ENCODE data around the gene KLHL22. TPM values are rescaled to one million over a fixed set of nuclear protein-coding genes. Genes with fewer than 3 reads are reported as not detected.
A peak's percentile ranks its signal among the peaks of the same experiment; 100 is the strongest.
"Not testable (repeated sequence)": the region's sequence is repeated elsewhere in the genome, so short reads cannot be mapped to it uniquely, and the experiment has no call there.

KLHL22 gene
- total RNA-seq, 1 donor from 2014 or later, result 18.0 TPM

DNA sequence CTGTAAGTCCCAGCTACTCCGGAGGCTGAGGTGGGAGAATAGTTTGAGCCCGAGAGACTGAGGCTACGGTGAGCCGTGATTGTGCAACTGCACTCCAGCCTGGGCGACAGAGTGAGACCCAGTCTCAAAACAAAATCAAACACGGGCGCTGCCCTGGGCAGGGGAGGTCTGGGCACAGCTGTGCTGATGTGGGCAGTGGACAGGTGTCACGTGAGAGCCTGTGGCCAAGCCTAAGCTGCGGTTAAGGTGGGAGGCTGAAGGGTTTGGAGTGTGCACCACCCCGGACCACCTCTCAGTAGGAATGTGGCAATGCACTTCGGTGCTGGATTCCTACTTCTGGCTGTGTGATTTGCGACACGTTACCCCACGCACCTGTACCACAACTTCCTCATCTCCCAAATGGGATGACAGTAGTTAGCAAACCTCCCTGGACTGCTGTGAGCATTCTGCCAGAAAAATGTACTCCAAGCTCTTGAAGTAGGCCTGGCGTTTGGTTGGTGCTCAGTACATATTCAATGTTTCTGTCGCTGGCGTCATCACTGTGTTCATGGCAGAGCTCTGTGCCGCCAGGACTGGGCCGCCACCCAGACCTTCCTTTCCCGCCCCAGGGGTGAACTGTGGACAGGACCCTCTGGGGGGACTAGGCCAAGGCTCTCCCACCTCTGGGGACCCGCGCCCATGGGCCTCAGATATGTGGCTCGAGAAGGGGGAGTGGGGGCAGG lies 102.5 kb downstream of the KLHL22 start:
- no peak for DNase-seq (ENCODE audit: low read depth)
- TF ChIP-seq, protein P1, sequence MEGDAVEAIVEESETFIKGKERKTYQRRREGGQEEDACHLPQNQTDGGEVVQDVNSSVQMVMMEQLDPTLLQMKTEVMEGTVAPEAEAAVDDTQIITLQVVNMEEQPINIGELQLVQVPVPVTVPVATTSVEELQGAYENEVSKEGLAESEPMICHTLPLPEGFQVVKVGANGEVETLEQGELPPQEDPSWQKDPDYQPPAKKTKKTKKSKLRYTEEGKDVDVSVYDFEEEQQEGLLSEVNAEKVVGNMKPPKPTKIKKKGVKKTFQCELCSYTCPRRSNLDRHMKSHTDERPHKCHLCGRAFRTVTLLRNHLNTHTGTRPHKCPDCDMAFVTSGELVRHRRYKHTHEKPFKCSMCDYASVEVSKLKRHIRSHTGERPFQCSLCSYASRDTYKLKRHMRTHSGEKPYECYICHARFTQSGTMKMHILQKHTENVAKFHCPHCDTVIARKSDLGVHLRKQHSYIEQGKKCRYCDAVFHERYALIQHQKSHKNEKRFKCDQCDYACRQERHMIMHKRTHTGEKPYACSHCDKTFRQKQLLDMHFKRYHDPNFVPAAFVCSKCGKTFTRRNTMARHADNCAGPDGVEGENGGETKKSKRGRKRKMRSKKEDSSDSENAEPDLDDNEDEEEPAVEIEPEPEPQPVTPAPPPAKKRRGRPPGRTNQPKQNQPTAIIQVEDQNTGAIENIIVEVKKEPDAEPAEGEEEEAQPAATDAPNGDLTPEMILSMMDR (conservative IDR thresholded peaks at IDR 0.05; ENCODE audit: low read depth, low read length), result no peak
- peak overlapping the region; percentile 85 for H3K4me3 ChIP-seq (ENCODE audit: low read depth, low read length)

DNA sequence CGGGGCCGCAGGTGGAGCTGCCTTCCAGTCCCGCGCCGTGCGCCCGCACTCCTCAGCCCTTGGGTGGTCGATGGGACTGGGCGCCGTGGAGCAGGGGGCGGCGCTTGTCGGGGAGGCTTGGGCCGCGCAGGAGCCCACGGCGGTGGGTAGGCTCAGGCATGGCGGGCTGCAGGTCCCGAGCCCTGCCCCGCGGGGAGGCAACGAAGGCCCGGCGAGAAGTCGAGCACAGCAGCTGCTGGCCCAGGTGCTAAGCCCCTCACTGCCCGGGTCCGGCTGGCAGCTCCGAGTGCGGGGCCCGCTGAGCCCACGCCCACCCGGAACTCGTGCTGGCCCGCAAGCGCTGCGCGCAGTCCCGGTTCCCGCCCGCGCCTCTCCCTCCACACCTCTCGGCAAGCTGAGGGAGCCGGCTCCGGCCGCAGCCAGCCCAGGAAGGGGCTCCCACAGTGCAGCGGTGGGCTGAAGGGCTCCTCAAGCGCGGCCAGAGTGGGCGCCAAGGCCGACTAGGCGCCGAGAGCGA lies 103.2 kb downstream of the KLHL22 start:
- DNase-seq (ENCODE audit: low read depth); H3K4me3 ChIP-seq (ENCODE audit: low read depth, low read length): not testable (repeated sequence)

Other genes starting within 250 kb of the KLHL22 start
- 12.1 and 18.6 TPM in 2 replicates for gene RTN4R, start 227.5 kb downstream of the KLHL22 start, total RNA-seq
- gene DGCR6L, start 175.7 kb downstream of the KLHL22 start, total RNA-seq, result 56.9 and 65.2 TPM in 2 replicates
- 14.4 and 26.4 TPM in 2 replicates for gene ZNF74, start 101.6 kb downstream of the KLHL22 start, total RNA-seq
- gene SCARF2, start 58.0 kb downstream of the KLHL22 start, total RNA-seq, result 12.6 and 15.0 TPM in 2 replicates
- 51.9 and 57.7 TPM in 2 replicates for gene MED15, start 11.8 kb upstream of the KLHL22 start, total RNA-seq

Measured in epithelial cell of proximal tubule (primary cell).